ENCODE measurements around the gene PHF11. TPM values are rescaled to one million over a fixed set of nuclear protein-coding genes. Genes with fewer than 3 reads are reported as not detected.

PHF11 gene
- total and polyA plus RNA-seq, 2 of the 13 experiments (the other 11 are each of a cell fraction or from before 2014, with no cell fraction given) = 15.8 to 22.0 TPM

- ChIA-PET CTCF (ENCODE audit: low intra/inter-chr PET ratio, low total read pairs) (no interaction called here), POLR2A (interaction anchor here (1.0 kb wide), 1 partner anchor 9 kb away, joined by 3 read pairs; no protein-coding TSS in a partner anchor)
- ATAC-seq (no peak), FAIRE-seq (no peak), DNase-seq (ENCODE audit: low spot score) (no peak)
- Histone ChIP-seq H4K20me1 (ENCODE audit: insufficient read depth, low read length) (no peaks in the 10 kb centered on the region), H3K27ac (ENCODE audit: extremely low read length, insufficient read depth, low read length) (no peak overlapping the region), H3K9me3 (ENCODE audit: low read length) (no peaks in the 10 kb centered on the region), H3K4me3 (replicated peaks in 1 of 3; ENCODE audit: insufficient read depth in 1 of 3, low read depth in 2 of 3, low read length in 3 of 3) (no peak overlapping the region), H3K9ac (ENCODE audit: insufficient read depth, low read depth, low read length) (no peak overlapping the region), H3K27me3 (ENCODE audit: control insufficient read depth in 1 of 2, insufficient read depth in 2 of 2, low read length in 2 of 2) (no peaks in the 10 kb centered on the region), H3K4me1 (ENCODE audit: insufficient read depth, low read length) (no peaks in the 10 kb centered on the region; the same call in 1 of the 2 replicates), H3K4me2 (ENCODE audit: low read depth, low read length) (no peak overlapping the region), H3K79me2 (ENCODE audit: insufficient read depth, low read length) (no peaks in the 10 kb centered on the region), H3K36me3 (replicated peaks in 1 of 2; ENCODE audit: control insufficient read depth in 1 of 2, insufficient read depth in 2 of 2, low read length in 2 of 2) (peaks cover 5 to 9% of the 10 kb centered on the region in 2 experiments; a peak in 3 of 5 replicates), H2AFZ (ENCODE audit: low read length) (no peak overlapping the region)
- WGBS (ENCODE audit: low lambda C conversion rate) = 97% methylated on average over 4 of the region's 4 CpGs
- no peak for TF ChIP-seq ZFP36L1 (CRISPR knock-in tag; IDR thresholded peaks at IDR 0.05)
- no TSS peak for BruUV-seq (replicated peaks)
- in situ Hi-C loops (cut with HindIII; ENCODE audit: extremely low pct_ligation_motif_present, low pct_unique_long_range_greater_than_20kb) (no loop called here), intact Hi-C loops (cut with micrococcal nuclease; ENCODE audit: unreplicated experiment) (no loop called here)
These were observed 70.7 kb downstream of the PHF11 start for GRCh38 chr13:49566461-49566860.

DNA sequence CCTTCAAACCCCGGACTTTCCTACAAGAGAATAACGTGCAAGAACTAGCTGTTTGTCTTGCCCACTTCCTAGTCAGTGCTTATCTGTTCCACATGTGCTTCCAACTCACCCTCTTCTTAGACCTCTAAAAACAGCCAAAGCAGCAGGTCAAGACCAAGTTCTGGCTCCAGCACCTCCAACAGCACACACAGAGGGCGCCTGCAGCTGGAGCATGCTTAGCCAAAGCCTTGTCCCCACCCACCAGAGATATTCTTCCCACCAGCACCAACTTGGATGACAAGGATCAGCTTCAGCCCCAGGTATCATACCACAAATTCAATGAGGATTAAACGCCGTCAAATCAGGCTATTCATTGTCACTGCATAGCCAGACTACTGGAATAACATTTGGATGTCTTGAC lies 71.7 kb downstream of the PHF11 start:
- Histone ChIP-seq H3K4me1 (ENCODE audit: insufficient read depth, low read length) (no peaks in the 10 kb centered on the region; the same call in 1 of the 2 replicates), H3K9ac (ENCODE audit: insufficient read depth, low read depth, low read length) (no peak overlapping the region), H3K27ac (ENCODE audit: extremely low read length, insufficient read depth, low read length) (no peak overlapping the region), H3K9me3 (ENCODE audit: low read length) (no peaks in the 10 kb centered on the region), H3K4me3 (replicated peaks in 1 of 3; ENCODE audit: insufficient read depth in 1 of 3, low read depth in 2 of 3, low read length in 3 of 3) (no peak overlapping the region), H4K20me1 (ENCODE audit: insufficient read depth, low read length) (no peaks in the 10 kb centered on the region), H3K36me3 (replicated peaks in 1 of 2; ENCODE audit: control insufficient read depth in 1 of 2, insufficient read depth in 2 of 2, low read length in 2 of 2) (peaks cover 5 to 9% of the 10 kb centered on the region in 2 experiments; a peak in 3 of 5 replicates), H3K79me2 (ENCODE audit: insufficient read depth, low read length) (no peaks in the 10 kb centered on the region), H2AFZ (ENCODE audit: low read length) (no peak overlapping the region), H3K4me2 (ENCODE audit: low read depth, low read length) (no peak overlapping the region), H3K27me3 (ENCODE audit: control insufficient read depth in 1 of 2, insufficient read depth in 2 of 2, low read length in 2 of 2) (no peaks in the 10 kb centered on the region)
- DNase-seq (ENCODE audit: low spot score) = no peak
- no TSS peak for BruUV-seq (replicated peaks)
- FAIRE-seq = no peak
- intact Hi-C loops (cut with micrococcal nuclease; ENCODE audit: unreplicated experiment) (no loop called here), in situ Hi-C loops (cut with HindIII; ENCODE audit: extremely low pct_ligation_motif_present, low pct_unique_long_range_greater_than_20kb) (no loop called here)
- ChIA-PET POLR2A (no interaction called here), CTCF (ENCODE audit: low intra/inter-chr PET ratio, low total read pairs) (no interaction called here)
- no peak for ATAC-seq
- 99% methylated on average over 5 of the region's 5 CpGs for WGBS (ENCODE audit: low lambda C conversion rate)
- no peak for TF ChIP-seq NFE2L1 (CRISPR knock-in tag; IDR thresholded peaks at IDR 0.05; ENCODE audit: borderline replicate concordance)
- TF ChIP-seq TRIM22 (IDR thresholded peaks at IDR 0.05) = no peak
- TF ChIP-seq ATM (IDR thresholded peaks at IDR 0.05; ENCODE audit: borderline replicate concordance) = no peak
- no peak for TF ChIP-seq CSRNP2 (CRISPR knock-in tag; conservative IDR thresholded peaks at IDR 0.05; ENCODE audit: low read depth)
- no peak for TF ChIP-seq ZNF556 (CRISPR knock-in tag; IDR thresholded peaks at IDR 0.05; ENCODE audit: borderline replicate concordance)
- no peak for TF ChIP-seq SSRP1 (CRISPR knock-in tag; IDR thresholded peaks at IDR 0.05)
- TF ChIP-seq PHF5A (CRISPR knock-in tag; IDR thresholded peaks at IDR 0.05; ENCODE audit: low read depth, unreplicated experiment) = no peak
- TF ChIP-seq PRMT3 (CRISPR knock-in tag; IDR thresholded peaks at IDR 0.05; ENCODE audit: borderline replicate concordance, low read depth) = no peak
- TF ChIP-seq ZNF414 (CRISPR knock-in tag; IDR thresholded peaks at IDR 0.05) = no peak
- no peak for TF ChIP-seq ZNF574 (CRISPR knock-in tag; IDR thresholded peaks at IDR 0.05)
- no peak for TF ChIP-seq REPIN1 (CRISPR knock-in tag; IDR thresholded peaks at IDR 0.05; ENCODE audit: borderline replicate concordance, low read depth)

Measured in HepG2 (cell line).